Measurements from ENCODE around the gene ZNF609. TPM values are rescaled to one million over a fixed set of nuclear protein-coding genes. Genes with fewer than 3 reads are reported as not detected.

Gene ZNF609
- total and polyA plus RNA-seq, 2 of the 13 experiments (the other 11 are each of a cell fraction or from before 2014, with no cell fraction given), result 8.9 to 9.9 TPM

DNA sequence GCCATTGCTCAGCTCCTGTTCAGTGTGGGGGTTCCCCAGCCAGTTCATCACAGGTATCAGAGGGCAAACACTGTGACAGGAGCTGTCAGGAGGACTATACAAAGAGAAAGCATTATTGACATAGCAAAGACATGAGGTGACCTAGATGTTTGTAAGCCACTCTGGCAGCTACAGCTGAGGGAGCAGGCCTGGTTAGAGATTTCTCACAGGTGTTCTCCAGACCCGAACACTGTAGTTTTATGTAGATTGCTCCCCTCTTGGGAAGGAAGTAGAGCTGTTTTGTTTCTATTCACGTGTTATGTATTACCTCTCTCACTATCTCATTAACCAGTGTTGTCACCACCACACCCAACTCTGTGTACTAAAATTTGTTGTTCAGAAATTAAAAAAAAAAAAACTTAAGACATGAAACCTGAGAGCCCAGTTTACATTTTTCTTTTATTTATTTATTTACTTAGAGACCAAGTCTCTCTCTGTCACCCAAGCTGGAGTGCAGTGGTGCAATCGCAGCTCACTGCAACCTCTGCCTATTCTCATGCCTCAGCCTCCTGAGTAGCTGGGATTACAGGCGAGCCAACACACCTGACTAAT is 191.3 kb downstream of the ZNF609 start (continued):
- TF ChIP-seq, protein P1, sequence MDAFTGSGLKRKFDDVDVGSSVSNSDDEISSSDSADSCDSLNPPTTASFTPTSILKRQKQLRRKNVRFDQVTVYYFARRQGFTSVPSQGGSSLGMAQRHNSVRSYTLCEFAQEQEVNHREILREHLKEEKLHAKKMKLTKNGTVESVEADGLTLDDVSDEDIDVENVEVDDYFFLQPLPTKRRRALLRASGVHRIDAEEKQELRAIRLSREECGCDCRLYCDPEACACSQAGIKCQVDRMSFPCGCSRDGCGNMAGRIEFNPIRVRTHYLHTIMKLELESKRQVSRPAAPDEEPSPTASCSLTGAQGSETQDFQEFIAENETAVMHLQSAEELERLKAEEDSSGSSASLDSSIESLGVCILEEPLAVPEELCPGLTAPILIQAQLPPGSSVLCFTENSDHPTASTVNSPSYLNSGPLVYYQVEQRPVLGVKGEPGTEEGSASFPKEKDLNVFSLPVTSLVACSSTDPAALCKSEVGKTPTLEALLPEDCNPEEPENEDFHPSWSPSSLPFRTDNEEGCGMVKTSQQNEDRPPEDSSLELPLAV (CRISPR knock-in tag; conservative IDR thresholded peaks at IDR 0.05; ENCODE audit: low read depth), result no peak
- no peak for TF ChIP-seq TSC22D2 (CRISPR knock-in tag; IDR thresholded peaks at IDR 0.05; ENCODE audit: borderline replicate concordance)
- TF ChIP-seq, protein P2, sequence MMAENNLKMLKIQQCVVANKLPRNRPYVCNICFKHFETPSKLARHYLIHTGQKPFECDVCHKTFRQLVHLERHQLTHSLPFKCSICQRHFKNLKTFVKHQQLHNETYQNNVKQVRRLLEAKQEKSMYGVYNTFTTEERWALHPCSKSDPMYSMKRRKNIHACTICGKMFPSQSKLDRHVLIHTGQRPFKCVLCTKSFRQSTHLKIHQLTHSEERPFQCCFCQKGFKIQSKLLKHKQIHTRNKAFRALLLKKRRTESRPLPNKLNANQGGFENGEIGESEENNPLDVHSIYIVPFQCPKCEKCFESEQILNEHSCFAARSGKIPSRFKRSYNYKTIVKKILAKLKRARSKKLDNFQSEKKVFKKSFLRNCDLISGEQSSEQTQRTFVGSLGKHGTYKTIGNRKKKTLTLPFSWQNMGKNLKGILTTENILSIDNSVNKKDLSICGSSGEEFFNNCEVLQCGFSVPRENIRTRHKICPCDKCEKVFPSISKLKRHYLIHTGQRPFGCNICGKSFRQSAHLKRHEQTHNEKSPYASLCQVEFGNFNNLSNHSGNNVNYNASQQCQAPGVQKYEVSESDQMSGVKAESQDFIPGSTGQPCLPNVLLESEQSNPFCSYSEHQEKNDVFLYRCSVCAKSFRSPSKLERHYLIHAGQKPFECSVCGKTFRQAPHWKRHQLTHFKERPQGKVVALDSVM (CRISPR knock-in tag; IDR thresholded peaks at IDR 0.05), result no peak
- TF ChIP-seq LRRFIP1 (CRISPR knock-in tag; conservative IDR thresholded peaks at IDR 0.05), result no peak
- no peak for TF ChIP-seq ZSCAN22 (CRISPR knock-in tag; IDR thresholded peaks at IDR 0.05)
- TF ChIP-seq, protein P3, sequence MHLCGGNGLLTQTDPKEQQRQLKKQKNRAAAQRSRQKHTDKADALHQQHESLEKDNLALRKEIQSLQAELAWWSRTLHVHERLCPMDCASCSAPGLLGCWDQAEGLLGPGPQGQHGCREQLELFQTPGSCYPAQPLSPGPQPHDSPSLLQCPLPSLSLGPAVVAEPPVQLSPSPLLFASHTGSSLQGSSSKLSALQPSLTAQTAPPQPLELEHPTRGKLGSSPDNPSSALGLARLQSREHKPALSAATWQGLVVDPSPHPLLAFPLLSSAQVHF (CRISPR knock-in tag; IDR thresholded peaks at IDR 0.05), result no peak
- no peak for TF ChIP-seq SAFB2 (CRISPR knock-in tag; IDR thresholded peaks at IDR 0.05; ENCODE audit: borderline replicate concordance, low read depth)
- no peak for TF ChIP-seq ZNF883 (CRISPR knock-in tag; IDR thresholded peaks at IDR 0.05; ENCODE audit: not compliant biosample characterization)
- no peak for TF ChIP-seq FOXP1 (IDR thresholded peaks at IDR 0.05)
- 0 out of 2 replicates have a peak, but pooled peaks have one; percentile 57 for TF ChIP-seq FOXP1 (CRISPR knock-in tag; IDR thresholded peaks at IDR 0.05)
- TF ChIP-seq ZSCAN20 (CRISPR knock-in tag; IDR thresholded peaks at IDR 0.05; ENCODE audit: borderline replicate concordance), result no peak
- no peak for TF ChIP-seq ZNF235 (CRISPR knock-in tag; IDR thresholded peaks at IDR 0.05; ENCODE audit: borderline replicate concordance)
- TF ChIP-seq ZNF34 (CRISPR knock-in tag; IDR thresholded peaks at IDR 0.05; ENCODE audit: borderline replicate concordance), result no peak
- TF ChIP-seq KLF9 (CRISPR knock-in tag; IDR thresholded peaks at IDR 0.05; ENCODE audit: low read depth), result no peak
- TF ChIP-seq SIX1 (CRISPR knock-in tag; IDR thresholded peaks at IDR 0.05; ENCODE audit: borderline replicate concordance), result peak; percentile 34; the same call in 1 of the 2 replicates
- no peak for TF ChIP-seq ZNF343 (CRISPR knock-in tag; IDR thresholded peaks at IDR 0.05)
- no peak for TF ChIP-seq ETV6 (CRISPR knock-in tag; conservative IDR thresholded peaks at IDR 0.05)
- peak; percentile 77; the same call in 1 of the 2 replicates for TF ChIP-seq ARID4A (CRISPR knock-in tag; IDR thresholded peaks at IDR 0.05; ENCODE audit: borderline replicate concordance)
- TF ChIP-seq KLF15 (CRISPR knock-in tag; IDR thresholded peaks at IDR 0.05; ENCODE audit: borderline replicate concordance), result no peak
